GM12865 (cell line): ENCODE results near the gene NCL.
"Not testable (repeated sequence)": the region's sequence is repeated elsewhere in the genome, so short reads cannot be mapped to it uniquely, and the experiment has no call there.

Source experiments
- DNase-seq: peaks from one replicate; pipeline ENCODE4 v3.0.0; 2010; ENCODE audit warnings: low read depth
- H3K4me3 ChIP-seq: 2 replicates; pipeline ENCODE4 v1.5.1; 2011; ENCODE audit warnings: mild to moderate bottlenecking, low read depth, low read length, control low read depth
- CTCF ChIP-seq: IDR thresholded peaks from 2 replicates; pipeline ENCODE4 v1.5.1; 2011; ENCODE audit warnings: low read length, control low read depth, low read depth, inconsistent platforms; ENCODE audit not compliant: insufficient read depth; ENCODE audit errors: missing control alignments

Gene NCL

GRCh38 chr2:231431606-231432005 lies 32.7 kb downstream of the NCL start:
- H3K4me3 ChIP-seq: no peak overlapping the region
- DNase-seq: no peak
- no peak for TF ChIP-seq CTCF

GRCh38 chr2:231430437-231430836 lies 33.8 kb downstream of the NCL start:
- not testable (repeated sequence) for H3K4me3 ChIP-seq, DNase-seq

GRCh38 chr2:231429901-231430300 lies 34.4 kb downstream of the NCL start:
- no peak for DNase-seq
- TF ChIP-seq CTCF: no peak

GRCh38 chr2:231429152-231429551 lies 35.1 kb downstream of the NCL start:
- no peak for DNase-seq
- no peak for TF ChIP-seq CTCF
- H3K4me3 ChIP-seq: no peak overlapping the region

More at GRCh38 chr2:231429901-231430300, 34.4 kb downstream of the NCL start:
- H3K4me3 ChIP-seq: no peak overlapping the region

GRCh38 chr2:231427116-231427515 lies 37.2 kb downstream of the NCL start:
- H3K4me3 ChIP-seq: no peak overlapping the region
- TF ChIP-seq CTCF: no peak
- peak; percentile 40 for DNase-seq

GRCh38 chr2:231425811-231426703 lies 38.2 kb downstream of the NCL start:
- peak; percentile 56 for DNase-seq

More at GRCh38 chr2:231425811-231426703, 38.2 kb downstream of the NCL start:
- TF ChIP-seq CTCF: no peak
- H3K4me3 ChIP-seq: no peak overlapping the region
